ENCODE results near the gene OBI1.

Gene OBI1

DNA sequence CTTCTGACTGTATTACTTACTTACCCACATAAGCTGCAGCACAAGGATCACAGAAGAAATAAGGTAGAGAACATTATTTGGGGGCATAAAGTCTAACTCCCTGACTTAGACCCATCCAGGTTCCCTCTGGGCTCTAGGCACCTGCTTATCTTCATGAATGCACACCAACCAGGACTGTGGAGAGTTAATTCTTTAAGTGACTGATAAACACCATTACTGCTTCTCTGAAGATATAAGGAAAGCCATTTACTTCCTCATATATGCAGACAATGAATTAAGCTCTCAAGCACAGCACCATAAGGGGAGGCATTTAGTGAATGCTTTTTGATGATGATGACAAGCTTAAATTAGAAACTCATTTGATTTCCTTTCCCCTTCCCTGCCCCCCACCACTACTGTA lies 22.5 kb downstream of the OBI1 start:
- H3K36me3 ChIP-seq (ENCODE audit: control insufficient read depth, low read length), result peaks cover 86% of the 10 kb centered on the region

GRCh38 chr13:78632996-78633395 lies 26.0 kb downstream of the OBI1 start:
- no peaks in the 10 kb centered on the region for H3K9me2 ChIP-seq (replicated peaks; ENCODE audit: control insufficient read depth, low read length)
- no peak overlapping the region for H3K27ac ChIP-seq (ENCODE audit: low read depth, low read length)
- no peaks in the 10 kb centered on the region for H3F3A ChIP-seq (ENCODE audit: control insufficient read depth, insufficient read depth)
- TF ChIP-seq CTCF (IDR thresholded peaks at IDR 0.05; ENCODE audit: low read depth, low read length, poor library complexity, severe bottlenecking) (no peak), EZH2phosphoT487 (IDR thresholded peaks at IDR 0.05; ENCODE audit: borderline replicate concordance, low read length) (no peak)
- H3K79me2 ChIP-seq (ENCODE audit: control insufficient read depth, low read length), result no peaks in the 10 kb centered on the region; the same call in 1 of the 2 replicates
- H3K4me1 ChIP-seq (ENCODE audit: control insufficient read depth, low read length), result peaks cover 13% of the 10 kb centered on the region
- H3K4me2 ChIP-seq (ENCODE audit: low read length), result no peak overlapping the region
- no peaks in the 10 kb centered on the region for H3K9me3 ChIP-seq (ENCODE audit: control insufficient read depth, insufficient read depth, low read length)
- no peaks in the 10 kb centered on the region for H4K20me1 ChIP-seq (ENCODE audit: control insufficient read depth, insufficient read depth, low read depth, low read length)
- peaks cover 93% of the 10 kb centered on the region for H3K36me3 ChIP-seq (ENCODE audit: control insufficient read depth, low read length)
- H3K27me3 ChIP-seq (ENCODE audit: control insufficient read depth, low read length), result no peaks in the 10 kb centered on the region
- no peak overlapping the region for H3K4me3 ChIP-seq (ENCODE audit: low read length)

More for the DNA sequence above, 22.5 kb downstream of the OBI1 start:
- Histone ChIP-seq H3K4me1 (ENCODE audit: control insufficient read depth, low read length) (peaks cover 13% of the 10 kb centered on the region), H3K4me2 (ENCODE audit: low read length) (no peak overlapping the region), H3K27ac (ENCODE audit: low read depth, low read length) (no peak overlapping the region), H3K9me3 (ENCODE audit: control insufficient read depth, insufficient read depth, low read length) (no peaks in the 10 kb centered on the region), H3K79me2 (ENCODE audit: control insufficient read depth, low read length) (peaks cover 3% of the 10 kb centered on the region), H3K4me3 (ENCODE audit: low read length) (no peak overlapping the region), H3F3A (ENCODE audit: control insufficient read depth, insufficient read depth) (no peaks in the 10 kb centered on the region), H3K9me2 (replicated peaks; ENCODE audit: control insufficient read depth, low read length) (no peaks in the 10 kb centered on the region), H3K27me3 (ENCODE audit: control insufficient read depth, low read length) (no peaks in the 10 kb centered on the region), H4K20me1 (ENCODE audit: control insufficient read depth, insufficient read depth, low read depth, low read length) (no peaks in the 10 kb centered on the region)
- TF ChIP-seq EZH2phosphoT487 (IDR thresholded peaks at IDR 0.05; ENCODE audit: borderline replicate concordance, low read length), result no peak
- no peak for TF ChIP-seq CTCF (IDR thresholded peaks at IDR 0.05; ENCODE audit: low read depth, low read length, poor library complexity, severe bottlenecking)

GRCh38 chr13:78631077-78631476 lies 27.9 kb downstream of the OBI1 start:
- Histone ChIP-seq H3K9me3 (ENCODE audit: control insufficient read depth, insufficient read depth, low read length) (no peaks in the 10 kb centered on the region), H3K79me2 (ENCODE audit: control insufficient read depth, low read length) (no peaks in the 10 kb centered on the region; the same call in 1 of the 2 replicates), H4K20me1 (ENCODE audit: control insufficient read depth, insufficient read depth, low read depth, low read length) (no peaks in the 10 kb centered on the region), H3K9me2 (replicated peaks; ENCODE audit: control insufficient read depth, low read length) (no peaks in the 10 kb centered on the region), H3F3A (ENCODE audit: control insufficient read depth, insufficient read depth) (no peaks in the 10 kb centered on the region), H3K27ac (ENCODE audit: low read depth, low read length) (no peak overlapping the region), H3K4me3 (ENCODE audit: low read length) (no peak overlapping the region), H3K4me2 (ENCODE audit: low read length) (no peak overlapping the region), H3K27me3 (ENCODE audit: control insufficient read depth, low read length) (no peaks in the 10 kb centered on the region), H3K4me1 (ENCODE audit: control insufficient read depth, low read length) (no peaks in the 10 kb centered on the region), H3K36me3 (ENCODE audit: control insufficient read depth, low read length) (peaks cover 83% of the 10 kb centered on the region)
- TF ChIP-seq CTCF (IDR thresholded peaks at IDR 0.05; ENCODE audit: low read depth, low read length, poor library complexity, severe bottlenecking) (no peak), EZH2phosphoT487 (IDR thresholded peaks at IDR 0.05; ENCODE audit: borderline replicate concordance, low read length) (no peak)

Data from DOHH2 (cell line).